Tibial artery (tissue), 4 donors: ENCODE data around the gene ALOXE3.

Experiments
- DNase-seq, 2 donors: peaks; one replicate each; pipeline ENCODE4 v3.0.0-alpha.2; 2019
- H3K27ac ChIP-seq, 2 donors: fragments of 200-600 bp; sonication (generic) in 1 of 2; 1 replicate in 1 of 2; 2 replicates in 1 of 2; pipeline ENCODE4 v1.5.1; 2018 to 2019; ENCODE audit warnings: mild to moderate bottlenecking in 1 of 2
- H3K27me3 ChIP-seq, 2 donors: fragments of 200-600 bp; sonication (generic) in 1 of 2; one replicate each; pipeline versions ENCODE4 v1.5.1 to v1.6.0; 2016 to 2019
- H3K36me3 ChIP-seq, 3 donors: fragments of 200-600 bp; sonication (generic) in 2 of 3; one replicate each; pipeline ENCODE4 v1.5.1; 2016 to 2019; ENCODE audit warnings: mild to moderate bottlenecking in 2 of 3
- H3K4me1 ChIP-seq, 4 donors: fragments of 200-600 bp; sonication (generic) in 2 of 4; 1 replicate in 3 of 4; 2 replicates in 1 of 4; pipeline ENCODE4 v1.5.1; 2016 to 2019
- H3K4me3 ChIP-seq, 2 donors: fragments of 200-600 bp; sonication (generic) in 1 of 2; 1 replicate in 1 of 2; 2 replicates in 1 of 2; pipeline ENCODE4 v1.5.1; 2018 to 2019; ENCODE audit warnings: mild to moderate bottlenecking in 2 of 2
- H3K9me3 ChIP-seq, 3 donors: fragments of 200-600 bp; sonication (generic) in 1 of 3; one replicate each; pipeline ENCODE4 v1.5.1; 2016 to 2019
- intact Hi-C: fragments of 100-400 bp; cut with DNase I; formaldehyde crosslinking; loops from one replicate; pipeline ENCODE4 v1.15.0; 2023; ENCODE audit warnings: low total_unique reads
- TF ChIP-seq, protein P1 (sequence below), 2 experiments: fragments of 200-600 bp in 1 of 2; fragments of 450-650 bp in 1 of 2; IDR thresholded peaks; one replicate each; pipeline ENCODE4 v1.5.1; 2017 to 2019; ENCODE audit warnings: antibody characterized with exemption in 2 of 2, mild to moderate bottlenecking in 1 of 2, moderate library complexity in 1 of 2

Gene ALOXE3

DNA sequence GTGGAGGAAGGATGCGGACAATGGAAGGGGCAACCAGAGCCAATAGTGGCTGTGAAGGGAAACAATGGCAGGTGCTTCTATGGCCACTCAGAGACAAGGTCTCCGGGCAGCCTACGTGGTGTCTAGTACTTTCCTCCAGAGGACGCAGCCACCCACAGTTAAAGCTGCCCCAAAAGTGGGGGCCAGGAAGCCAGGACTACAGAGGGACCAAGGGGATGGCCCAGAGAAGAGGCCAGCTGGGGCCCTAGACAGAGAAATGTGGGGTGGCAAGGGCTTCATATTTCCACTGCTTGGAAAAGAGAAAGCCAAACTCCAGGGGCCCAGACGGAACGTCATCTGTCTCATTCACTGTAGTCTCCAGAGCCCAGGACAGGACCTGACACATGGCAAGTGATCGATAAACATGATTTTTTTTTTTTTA lies 34.7 kb upstream of the ALOXE3 start:
- intact Hi-C loops = loop anchor here (10.0 kb wide), 1 partner anchor 308 kb away; no protein-coding TSS in a partner anchor
- H3K4me1 ChIP-seq = peaks cover 0 to 50% (median 36%) of the 10 kb centered on the region in 4 donors
- no peaks in the 10 kb centered on the region for H3K9me3 ChIP-seq
- no peaks in the 10 kb centered on the region for H3K27me3 ChIP-seq
- DNase-seq = peak in 1 of 2 donors; percentile 24
- H3K4me3 ChIP-seq = peak overlapping the region; percentile 86 to 91
- H3K27ac ChIP-seq = peak overlapping the region; percentile 99 to 100
- H3K36me3 ChIP-seq = peaks cover 41 to 46% (median 46%) of the 10 kb centered on the region in 3 donors
- TF ChIP-seq, protein P1, sequence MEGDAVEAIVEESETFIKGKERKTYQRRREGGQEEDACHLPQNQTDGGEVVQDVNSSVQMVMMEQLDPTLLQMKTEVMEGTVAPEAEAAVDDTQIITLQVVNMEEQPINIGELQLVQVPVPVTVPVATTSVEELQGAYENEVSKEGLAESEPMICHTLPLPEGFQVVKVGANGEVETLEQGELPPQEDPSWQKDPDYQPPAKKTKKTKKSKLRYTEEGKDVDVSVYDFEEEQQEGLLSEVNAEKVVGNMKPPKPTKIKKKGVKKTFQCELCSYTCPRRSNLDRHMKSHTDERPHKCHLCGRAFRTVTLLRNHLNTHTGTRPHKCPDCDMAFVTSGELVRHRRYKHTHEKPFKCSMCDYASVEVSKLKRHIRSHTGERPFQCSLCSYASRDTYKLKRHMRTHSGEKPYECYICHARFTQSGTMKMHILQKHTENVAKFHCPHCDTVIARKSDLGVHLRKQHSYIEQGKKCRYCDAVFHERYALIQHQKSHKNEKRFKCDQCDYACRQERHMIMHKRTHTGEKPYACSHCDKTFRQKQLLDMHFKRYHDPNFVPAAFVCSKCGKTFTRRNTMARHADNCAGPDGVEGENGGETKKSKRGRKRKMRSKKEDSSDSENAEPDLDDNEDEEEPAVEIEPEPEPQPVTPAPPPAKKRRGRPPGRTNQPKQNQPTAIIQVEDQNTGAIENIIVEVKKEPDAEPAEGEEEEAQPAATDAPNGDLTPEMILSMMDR (IDR thresholded peaks at IDR 0.05) = no peak

DNA sequence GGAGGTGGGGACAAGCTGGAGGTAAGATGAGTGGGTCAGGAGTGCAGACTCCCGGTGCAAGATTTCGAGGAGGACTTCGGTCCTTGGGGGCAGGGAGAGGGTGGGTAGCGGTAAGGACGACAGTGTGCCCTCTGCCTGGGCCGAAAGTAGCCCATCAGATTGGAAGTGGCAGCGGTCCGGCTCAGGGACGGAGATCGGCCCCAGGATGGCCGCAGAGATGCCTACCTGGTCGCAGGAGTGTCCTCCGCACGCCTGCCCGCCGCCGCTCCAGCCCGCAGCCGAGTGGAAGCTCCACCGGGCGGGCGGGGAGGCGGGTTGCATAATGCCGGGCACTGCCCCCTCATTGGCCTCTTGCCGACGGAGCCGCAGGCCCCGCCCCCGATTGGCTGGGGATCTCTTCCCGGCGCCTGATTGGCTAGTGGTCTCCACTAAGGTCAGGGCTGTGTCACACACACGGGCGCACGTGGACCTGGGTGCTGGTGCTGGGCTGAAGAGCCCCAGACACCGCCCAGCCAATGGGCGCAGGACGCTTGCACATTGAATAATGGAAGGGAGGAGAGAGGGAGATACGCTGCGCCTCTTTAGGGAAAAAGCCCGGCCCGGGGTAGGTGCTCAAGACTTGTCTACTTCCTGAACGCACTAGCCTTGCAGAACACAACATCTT lies 33.9 kb upstream of the ALOXE3 start, which contains the start of gene PER1:
Gene PER1 (minus strand): TSS at position 293 of the 664 bp plus-strand sequence. CDS start 1,698 bp downstream, outside the sequence.
- H3K4me1 ChIP-seq = peaks cover 0 to 50% (median 37%) of the 10 kb centered on the region in 4 donors
- intact Hi-C loops = loop anchor here (10.0 kb wide), 1 partner anchor 307 kb away; no protein-coding TSS in a partner anchor
- H3K27me3 ChIP-seq = no peaks in the 10 kb centered on the region
- DNase-seq = peak; percentile 98 to 99
- H3K27ac ChIP-seq = peak within 1 kb of the TSS; percentile 99 to 100
- peaks cover 49 to 54% (median 54%) of the 10 kb centered on the region in 3 donors for H3K36me3 ChIP-seq
- H3K4me3 ChIP-seq = peak within 1 kb of the TSS; percentile 86 to 91
- no peaks in the 10 kb centered on the region for H3K9me3 ChIP-seq
- TF ChIP-seq, protein P1 (IDR thresholded peaks at IDR 0.05) = no peak

- TF ChIP-seq, protein P1 (IDR thresholded peaks at IDR 0.05) = no peak
- H3K27ac ChIP-seq = peak overlapping the region; percentile 99 to 100
- no peaks in the 10 kb centered on the region for H3K27me3 ChIP-seq
- peak overlapping the region; percentile 86 to 91 for H3K4me3 ChIP-seq
- peaks cover 0 to 51% (median 40%) of the 10 kb centered on the region in 4 donors for H3K4me1 ChIP-seq
- no peaks in the 10 kb centered on the region for H3K9me3 ChIP-seq
- intact Hi-C loops = loop anchor here (10.0 kb wide), 1 partner anchor 307 kb away; no protein-coding TSS in a partner anchor
- H3K36me3 ChIP-seq = peaks cover 54 to 60% (median 60%) of the 10 kb centered on the region in 3 donors
- peak; percentile 91 to 96 for DNase-seq
These were observed 33.4 kb upstream of the ALOXE3 start for GRCh38 chr17:8151641-8152111.

GRCh38 chr17:8151120-8151640 lies 32.9 kb upstream of the ALOXE3 start:
- peaks cover 59 to 65% (median 64%) of the 10 kb centered on the region in 3 donors for H3K36me3 ChIP-seq
- TF ChIP-seq, protein P1 (IDR thresholded peaks at IDR 0.05) = peak in 1 of 2 experiments; percentile 39

GRCh38 chr17:8150194-8151119 lies 32.1 kb upstream of the ALOXE3 start:
- H3K4me1 ChIP-seq = peaks cover 0 to 60% (median 43%) of the 10 kb centered on the region in 4 donors
- DNase-seq = peak in 1 of 2 donors; percentile 75
- TF ChIP-seq, protein P1 (IDR thresholded peaks at IDR 0.05) = no peak

More at GRCh38 chr17:8151120-8151640, 32.9 kb upstream of the ALOXE3 start:
- Histone ChIP-seq H3K4me3 (peak overlapping the region; percentile 86 to 91), H3K27ac (peak overlapping the region; percentile 99 to 100), H3K9me3 (no peaks in the 10 kb centered on the region), H3K4me1 (peaks cover 0 to 56% (median 42%) of the 10 kb centered on the region in 4 donors), H3K27me3 (no peaks in the 10 kb centered on the region)
- intact Hi-C loops = loop anchor here (10.0 kb wide), 1 partner anchor 306 kb away; no protein-coding TSS in a partner anchor
- peak; percentile 89 to 97 for DNase-seq

More at GRCh38 chr17:8150194-8151119, 32.1 kb upstream of the ALOXE3 start:
- Histone ChIP-seq H3K36me3 (peaks cover 66 to 72% (median 71%) of the 10 kb centered on the region in 3 donors), H3K9me3 (no peaks in the 10 kb centered on the region), H3K4me3 (peak overlapping the region; percentile 86 to 91), H3K27ac (peak overlapping the region; percentile 99 to 100), H3K27me3 (no peaks in the 10 kb centered on the region)
- intact Hi-C loops = loop anchor here (10.0 kb wide), 1 partner anchor 306 kb away; no protein-coding TSS in a partner anchor
